Measurements from ENCODE around the gene TRAF3IP1. TPM values are rescaled to one million over a fixed set of nuclear protein-coding genes. Genes with fewer than 3 reads are reported as not detected.

Gene TRAF3IP1
- total RNA-seq, 2 experiments from 2014 or later: 5.1 to 6.9 TPM

GRCh38 chr2:238336151-238336550 is 15.8 kb downstream of the TRAF3IP1 start:
- H3K27ac Mint-ChIP-seq: no peak overlapping the region

GRCh38 chr2:238336793-238337444 is 16.6 kb downstream of the TRAF3IP1 start:
- Histone ChIP-seq H3K4me3 (ENCODE audit: low read length) (no peak overlapping the region), H3K36me3 (ENCODE audit: insufficient read depth, low read length) (peaks cover 10% of the 10 kb centered on the region), H3K4me1 (ENCODE audit: insufficient read depth, low read length) (no peaks in the 10 kb centered on the region), H3K27me3 (ENCODE audit: control insufficient read depth in 1 of 2, insufficient read depth in 2 of 2, low read length in 2 of 2) (no peaks in the 10 kb centered on the region), H3K9me3 (ENCODE audit: control insufficient read depth in 1 of 2, insufficient read depth in 1 of 2, low read length in 2 of 2) (no peaks in the 10 kb centered on the region), H3K27ac (ENCODE audit: low read depth in 1 of 2, low read length in 2 of 2) (no peak overlapping the region)
- ChIA-PET CTCF (no interaction called here), POLR2A (no interaction called here)
- H3K27me3 Mint-ChIP-seq: no peaks in the 10 kb centered on the region
- no peaks in the 10 kb centered on the region for H3K9me3 Mint-ChIP-seq
- peaks cover 8% of the 10 kb centered on the region for H3K4me1 Mint-ChIP-seq (ENCODE audit: low read depth)
- H3K36me3 Mint-ChIP-seq (ENCODE audit: low read depth): peaks cover 43% of the 10 kb centered on the region
- ATAC-seq (ENCODE audit: poor library complexity): no peak
- TF ChIP-seq CTCF (IDR thresholded peaks at IDR 0.05): no peak
- intact Hi-C loops (cut with DNase I, micrococcal nuclease): no loop called here
- H3K4me3 Mint-ChIP-seq: no peak overlapping the region
- DNase-seq: no peak
- no peak overlapping the region for H3K27ac Mint-ChIP-seq

More at GRCh38 chr2:238336151-238336550, 15.8 kb downstream of the TRAF3IP1 start:
- ATAC-seq (ENCODE audit: poor library complexity) (no peak), DNase-seq (no peak)
- no peaks in the 10 kb centered on the region for H3K27me3 ChIP-seq (ENCODE audit: control insufficient read depth in 1 of 2, insufficient read depth in 2 of 2, low read length in 2 of 2)
- Mint-ChIP-seq H3K27me3 (no peaks in the 10 kb centered on the region), H3K36me3 (ENCODE audit: low read depth) (peaks cover 43% of the 10 kb centered on the region), H3K4me3 (no peak overlapping the region), H3K4me1 (ENCODE audit: low read depth) (peaks cover 8% of the 10 kb centered on the region), H3K9me3 (no peaks in the 10 kb centered on the region)
- CTCF ChIA-PET: no interaction called here
- intact Hi-C loops (cut with DNase I, micrococcal nuclease): no loop called here
- H3K4me1 ChIP-seq (ENCODE audit: insufficient read depth, low read length): no peaks in the 10 kb centered on the region
- H3K27ac ChIP-seq (ENCODE audit: low read depth in 1 of 2, low read length in 2 of 2): no peak overlapping the region
- H3K9me3 ChIP-seq (ENCODE audit: control insufficient read depth in 1 of 2, insufficient read depth in 1 of 2, low read length in 2 of 2): no peaks in the 10 kb centered on the region
- TF ChIP-seq CTCF (IDR thresholded peaks at IDR 0.05): no peak
- no peak overlapping the region for H3K4me3 ChIP-seq (ENCODE audit: low read length)
- H3K36me3 ChIP-seq (ENCODE audit: insufficient read depth, low read length): peaks cover 10% of the 10 kb centered on the region
- POLR2A ChIA-PET: no interaction called here

- H3K27me3 Mint-ChIP-seq: no peaks in the 10 kb centered on the region
- Histone ChIP-seq H3K4me3 (ENCODE audit: low read length) (no peak overlapping the region), H3K27ac (ENCODE audit: low read depth in 1 of 2, low read length in 2 of 2) (no peak overlapping the region), H3K36me3 (ENCODE audit: insufficient read depth, low read length) (peaks cover 10% of the 10 kb centered on the region), H3K27me3 (ENCODE audit: control insufficient read depth in 1 of 2, insufficient read depth in 2 of 2, low read length in 2 of 2) (no peaks in the 10 kb centered on the region), H3K4me1 (ENCODE audit: insufficient read depth, low read length) (no peaks in the 10 kb centered on the region), H3K9me3 (ENCODE audit: control insufficient read depth in 1 of 2, insufficient read depth in 1 of 2, low read length in 2 of 2) (no peaks in the 10 kb centered on the region)
- TF ChIP-seq CTCF (IDR thresholded peaks at IDR 0.05): no peak
- ChIA-PET POLR2A (no interaction called here), CTCF (no interaction called here)
- peaks cover 8% of the 10 kb centered on the region for H3K4me1 Mint-ChIP-seq (ENCODE audit: low read depth)
- H3K4me3 Mint-ChIP-seq: no peak overlapping the region
- no peak for DNase-seq
- no peaks in the 10 kb centered on the region for H3K9me3 Mint-ChIP-seq
- no peak overlapping the region for H3K27ac Mint-ChIP-seq
- ATAC-seq (ENCODE audit: poor library complexity): no peak
- H3K36me3 Mint-ChIP-seq (ENCODE audit: low read depth): peaks cover 43% of the 10 kb centered on the region
- intact Hi-C loops (cut with DNase I, micrococcal nuclease): no loop called here
Measured at GRCh38 chr2:238337846-238338245, 17.5 kb downstream of the TRAF3IP1 start.

Data from CD4-positive, alpha-beta T cell (primary cell).